Glutamatergic neuron (in vitro differentiated cells): ENCODE data around the gene ALG1. TPM values are rescaled to one million over a fixed set of nuclear protein-coding genes. Genes with fewer than 3 reads are reported as not detected.

Source experiments
- DNase-seq: peaks from one replicate; pipeline ENCODE4 v3.0.0; 2022
- H3K27ac Mint-ChIP-seq: one replicate; pipeline ENCODE4 v1.8.0; 2020; ENCODE audit warnings: mild to moderate bottlenecking, mixed read lengths, inconsistent platforms; ENCODE audit not compliant: unreplicated experiment
- H3K27me3 Mint-ChIP-seq: one replicate; pipeline ENCODE4 v1.8.0; 2020; ENCODE audit warnings: mild to moderate bottlenecking, moderate library complexity, mixed read lengths, inconsistent platforms; ENCODE audit not compliant: unreplicated experiment
- H3K36me3 Mint-ChIP-seq: one replicate; pipeline ENCODE4 v1.8.0; 2020; ENCODE audit warnings: mild to moderate bottlenecking, mixed read lengths, inconsistent platforms; ENCODE audit not compliant: unreplicated experiment
- H3K4me1 Mint-ChIP-seq: one replicate; pipeline ENCODE4 v1.8.0; 2020; ENCODE audit warnings: mild to moderate bottlenecking, low read depth, mixed read lengths, inconsistent platforms; ENCODE audit not compliant: unreplicated experiment
- H3K4me3 Mint-ChIP-seq: one replicate; pipeline ENCODE4 v1.8.0; 2020; ENCODE audit warnings: mild to moderate bottlenecking, mixed read lengths, inconsistent platforms; ENCODE audit not compliant: unreplicated experiment
- H3K9me3 Mint-ChIP-seq: one replicate; pipeline ENCODE4 v1.8.0; 2020; ENCODE audit warnings: mild to moderate bottlenecking, moderate library complexity, mixed read lengths, inconsistent platforms; ENCODE audit not compliant: unreplicated experiment
- CTCF ChIP-seq: fragments of 200-600 bp; sonication (generic); IDR thresholded peaks from one replicate; pipeline ENCODE4 v1.5.0; 2021; ENCODE audit not compliant: partially characterized antibody, unreplicated experiment
- total RNA-seq: library from RNA; stranded (reverse); fragmentation: NEBNext Ultra II Directional; extraction: Animal tissue kit (Norgen Biotek cat#: 25700); gene quantifications from one replicate; pipeline ENCODE4 v1.2.1, GENCODE V29; 2021; ENCODE audit not compliant: unreplicated experiment

The ALG1 gene
- total RNA-seq, 1 donor from 2014 or later: 18.8 TPM

GRCh38 chr16:5031601-5032000 is 40.0 kb upstream of the ALG1 start:
- no peak for TF ChIP-seq CTCF
- peaks cover 2% of the 10 kb centered on the region for H3K4me1 Mint-ChIP-seq
- no peak overlapping the region for H3K4me3 Mint-ChIP-seq
- peaks cover 8% of the 10 kb centered on the region for H3K9me3 Mint-ChIP-seq
- peaks cover 9% of the 10 kb centered on the region for H3K27me3 Mint-ChIP-seq
- no peak for DNase-seq
- H3K27ac Mint-ChIP-seq: no peak overlapping the region
- H3K36me3 Mint-ChIP-seq: no peaks in the 10 kb centered on the region

GRCh38 chr16:5032748-5033167 is 38.9 kb upstream of the ALG1 start:
- no peaks in the 10 kb centered on the region for H3K36me3 Mint-ChIP-seq
- no peak for DNase-seq
- no peak overlapping the region for H3K27ac Mint-ChIP-seq
- H3K4me3 Mint-ChIP-seq: peak overlapping the region; percentile 77
- peaks cover 2% of the 10 kb centered on the region for H3K4me1 Mint-ChIP-seq
- H3K9me3 Mint-ChIP-seq: peaks cover 8% of the 10 kb centered on the region
- TF ChIP-seq CTCF: no peak
- H3K27me3 Mint-ChIP-seq: peaks cover 9% of the 10 kb centered on the region

GRCh38 chr16:5033256-5034166 is 38.1 kb upstream of the ALG1 start, which contains the start of gene NAGPA:
Gene NAGPA (minus strand): TSS chr16:5033935. CDS start chr16:5033914, 21 bp downstream.
- Mint-ChIP-seq H3K36me3 (no peaks in the 10 kb centered on the region), H3K4me1 (peaks cover 2% of the 10 kb centered on the region), H3K27me3 (peaks cover 10% of the 10 kb centered on the region), H3K9me3 (peaks cover 8% of the 10 kb centered on the region), H3K27ac (peak within 1 kb of the TSS; percentile 73), H3K4me3 (peak within 1 kb of the TSS; percentile 89)
- DNase-seq: peak; percentile 91
- TF ChIP-seq CTCF: no peak

- Mint-ChIP-seq H3K27ac (peak overlapping the region; percentile 73), H3K9me3 (peaks cover 8% of the 10 kb centered on the region), H3K4me3 (peak overlapping the region; percentile 89), H3K27me3 (peaks cover 10% of the 10 kb centered on the region), H3K4me1 (peaks cover 2% of the 10 kb centered on the region), H3K36me3 (no peaks in the 10 kb centered on the region)
- DNase-seq: no peak
- no peak for TF ChIP-seq CTCF
Measured at GRCh38 chr16:5034167-5034523, 37.5 kb upstream of the ALG1 start.

- no peaks in the 10 kb centered on the region for H3K36me3 Mint-ChIP-seq
- DNase-seq: no peak
- H3K9me3 Mint-ChIP-seq: peaks cover 8% of the 10 kb centered on the region
- peaks cover 10% of the 10 kb centered on the region for H3K27me3 Mint-ChIP-seq
- H3K27ac Mint-ChIP-seq: no peak overlapping the region
- H3K4me3 Mint-ChIP-seq: no peak overlapping the region
- TF ChIP-seq CTCF: no peak
- H3K4me1 Mint-ChIP-seq: peaks cover 2% of the 10 kb centered on the region
Measured at GRCh38 chr16:5035909-5036227, 35.8 kb upstream of the ALG1 start.
